Thoracic aorta (tissue), 2 donors: ENCODE measurements around the gene NRDE2. TPM values are rescaled to one million over a fixed set of nuclear protein-coding genes. Genes with fewer than 3 reads are reported as not detected.

Source experiments
- ATAC-seq: fragments of 150-250 bp; one replicate; pipeline ENCODE4 v1.8.0; 2017; ENCODE audit warnings: low read depth; ENCODE audit not compliant: insufficient number of reproducible peaks, low FRiP score
- DNase-seq: peaks from one replicate; pipeline ENCODE4 v3.0.0-alpha.2; 2020; ENCODE audit warnings: low spot score
- H3K27ac ChIP-seq, 2 donors: fragments of 200-600 bp; sonication (generic); 1 replicate in 1 of 2; 2 replicates in 1 of 2; pipeline ENCODE4 v1.5.1; 2016; ENCODE audit warnings: mild to moderate bottlenecking in 2 of 2, moderate library complexity in 2 of 2
- H3K27me3 ChIP-seq: fragments of 200-600 bp; sonication (generic); replicated peaks from 2 replicates; pipeline ENCODE4 v1.6.0; 2016; ENCODE audit warnings: mild to moderate bottlenecking; ENCODE audit not compliant: insufficient read depth
- H3K36me3 ChIP-seq: fragments of 200-600 bp; sonication (generic); one replicate; pipeline ENCODE4 v1.5.1; 2016
- H3K4me1 ChIP-seq, 2 donors: fragments of 200-600 bp; sonication (generic); 1 replicate in 1 of 2; 2 replicates in 1 of 2; pipeline versions ENCODE4 v1.5.1 to v1.6.0; 2016; ENCODE audit warnings: low read depth in 2 of 2, mild to moderate bottlenecking in 1 of 2; ENCODE audit not compliant: control insufficient read depth in 1 of 2
- H3K4me3 ChIP-seq: fragments of 200-600 bp; sonication (generic); 2 replicates; pipeline ENCODE4 v1.5.1; 2016; ENCODE audit warnings: mild to moderate bottlenecking
- H3K9me3 ChIP-seq: fragments of 200-600 bp; sonication (generic); 2 replicates; pipeline ENCODE4 v1.5.1; 2016
- total RNA-seq, 2 donors: library from RNA; depleted of rRNA; stranded (reverse); fragments of >200 nt; gene quantifications; one replicate each; pipeline versions ENCODE4 v1.1.0 to v1.2.3, GENCODE V29; 2016
- TF ChIP-seq, protein P1 (sequence below): fragments of 200-600 bp; sonication (generic); IDR thresholded peaks from one replicate; pipeline ENCODE4 v1.5.1; 2019; ENCODE audit warnings: antibody characterized with exemption

The NRDE2 gene
- total RNA-seq, 2 donors from 2014 or later = 16.8 to 21.2 TPM

GRCh38 chr14:90293766-90294730, 37.7 kb downstream of the NRDE2 start:
- DNase-seq (no peak), ATAC-seq (no peak)
- Histone ChIP-seq H3K27me3 (no peaks in the 10 kb centered on the region), H3K27ac (no peak overlapping the region), H3K9me3 (no peaks in the 10 kb centered on the region), H3K36me3 (peaks cover 21% of the 10 kb centered on the region), H3K4me3 (no peak overlapping the region), H3K4me1 (peaks cover 7 to 10% of the 10 kb centered on the region in 2 donors)
- TF ChIP-seq, protein P1, sequence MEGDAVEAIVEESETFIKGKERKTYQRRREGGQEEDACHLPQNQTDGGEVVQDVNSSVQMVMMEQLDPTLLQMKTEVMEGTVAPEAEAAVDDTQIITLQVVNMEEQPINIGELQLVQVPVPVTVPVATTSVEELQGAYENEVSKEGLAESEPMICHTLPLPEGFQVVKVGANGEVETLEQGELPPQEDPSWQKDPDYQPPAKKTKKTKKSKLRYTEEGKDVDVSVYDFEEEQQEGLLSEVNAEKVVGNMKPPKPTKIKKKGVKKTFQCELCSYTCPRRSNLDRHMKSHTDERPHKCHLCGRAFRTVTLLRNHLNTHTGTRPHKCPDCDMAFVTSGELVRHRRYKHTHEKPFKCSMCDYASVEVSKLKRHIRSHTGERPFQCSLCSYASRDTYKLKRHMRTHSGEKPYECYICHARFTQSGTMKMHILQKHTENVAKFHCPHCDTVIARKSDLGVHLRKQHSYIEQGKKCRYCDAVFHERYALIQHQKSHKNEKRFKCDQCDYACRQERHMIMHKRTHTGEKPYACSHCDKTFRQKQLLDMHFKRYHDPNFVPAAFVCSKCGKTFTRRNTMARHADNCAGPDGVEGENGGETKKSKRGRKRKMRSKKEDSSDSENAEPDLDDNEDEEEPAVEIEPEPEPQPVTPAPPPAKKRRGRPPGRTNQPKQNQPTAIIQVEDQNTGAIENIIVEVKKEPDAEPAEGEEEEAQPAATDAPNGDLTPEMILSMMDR = no peak

DNA sequence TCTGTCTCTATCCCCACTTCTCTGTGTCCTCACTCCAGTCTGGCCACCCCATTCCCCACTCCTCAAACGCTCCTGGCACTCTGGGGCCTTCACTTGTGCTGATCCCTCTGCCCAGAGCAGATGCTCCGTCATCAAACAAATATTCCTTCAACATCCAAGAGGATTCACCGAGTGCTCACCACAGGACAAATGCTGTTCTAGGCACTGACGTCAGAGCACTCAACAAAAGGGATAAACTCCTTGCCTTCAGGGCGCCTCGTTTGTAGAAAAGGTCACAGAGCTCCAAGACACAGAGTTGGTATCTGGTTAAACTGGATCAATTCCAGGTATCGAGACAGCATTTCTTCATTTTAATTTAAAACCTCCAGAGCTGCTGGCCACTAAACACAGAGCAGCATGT, 40.0 kb downstream of the NRDE2 start:
- Histone ChIP-seq H3K36me3 (peaks cover 31% of the 10 kb centered on the region), H3K4me3 (no peak overlapping the region), H3K4me1 (peaks cover 7 to 10% of the 10 kb centered on the region in 2 donors), H3K9me3 (no peaks in the 10 kb centered on the region), H3K27ac (no peak overlapping the region), H3K27me3 (no peaks in the 10 kb centered on the region)
- TF ChIP-seq, protein P1 = no peak
- DNase-seq (no peak), ATAC-seq (no peak)

DNA sequence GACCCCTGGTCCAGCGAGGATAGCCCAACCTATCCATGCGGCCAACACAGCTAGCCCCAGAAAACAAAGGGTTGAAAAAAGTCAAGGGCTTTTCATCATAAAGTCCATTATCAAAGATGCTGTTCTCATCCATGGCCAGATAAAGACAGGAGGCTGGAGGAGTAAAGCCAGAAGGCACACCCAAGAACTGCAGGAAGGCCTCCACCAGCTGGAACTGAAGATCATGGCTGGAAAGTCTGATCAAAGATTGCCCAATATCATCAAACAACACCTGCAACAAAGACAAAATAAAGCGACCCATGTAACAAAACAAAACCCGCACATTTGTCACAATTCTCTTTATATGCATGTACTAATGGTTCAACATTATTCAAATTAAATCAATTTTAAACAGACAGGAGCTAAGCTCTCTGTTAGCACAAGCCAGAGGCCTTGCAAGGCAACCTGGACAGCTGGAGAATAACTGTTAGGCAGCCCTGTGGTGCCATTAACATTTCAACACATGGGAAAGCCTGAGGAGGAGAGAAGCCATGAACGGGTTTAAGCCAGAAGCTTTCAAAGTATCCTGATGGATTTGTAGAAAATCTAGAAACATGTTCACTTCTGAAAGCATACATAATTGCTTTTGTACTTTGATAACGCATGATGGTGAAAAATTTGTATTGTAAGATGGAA, 41.3 kb downstream of the NRDE2 start:
- Histone ChIP-seq H3K4me1 (peaks cover under 1 to 2% of the 10 kb centered on the region in 2 donors), H3K4me3 (no peak overlapping the region), H3K36me3 (peaks cover 38% of the 10 kb centered on the region), H3K27ac (no peak overlapping the region), H3K9me3 (no peaks in the 10 kb centered on the region), H3K27me3 (no peaks in the 10 kb centered on the region)
- DNase-seq (no peak), ATAC-seq (no peak)
- TF ChIP-seq, protein P1 = no peak

- TF ChIP-seq, protein P1 = no peak
- H3K27ac ChIP-seq = no peak overlapping the region
- no peaks in the 10 kb centered on the region for H3K9me3 ChIP-seq
- H3K27me3 ChIP-seq = no peaks in the 10 kb centered on the region
- H3K36me3 ChIP-seq = peaks cover 41% of the 10 kb centered on the region
- ATAC-seq (no peak), DNase-seq (no peak)
- H3K4me1 ChIP-seq = no peaks in the 10 kb centered on the region
- no peak overlapping the region for H3K4me3 ChIP-seq
These were observed 42.9 kb downstream of the NRDE2 start for GRCh38 chr14:90288651-90289355.

- DNase-seq = no peak
- no peaks in the 10 kb centered on the region for H3K27me3 ChIP-seq
- H3K4me3 ChIP-seq = no peak overlapping the region
- no peaks in the 10 kb centered on the region for H3K9me3 ChIP-seq
- peaks cover 44% of the 10 kb centered on the region for H3K36me3 ChIP-seq
- no peak for ATAC-seq
- no peaks in the 10 kb centered on the region for H3K4me1 ChIP-seq
- TF ChIP-seq, protein P1 = no peak
- H3K27ac ChIP-seq = no peak overlapping the region
These were observed 44.0 kb downstream of the NRDE2 start for GRCh38 chr14:90287791-90288190.
